NCI-H226 (cell line): ENCODE measurements around the gene RMDN3.

Source experiments
- DNase-seq: peaks from one replicate; pipeline ENCODE4 v3.0.0-alpha.2; 2015

RMDN3 gene

DNA sequence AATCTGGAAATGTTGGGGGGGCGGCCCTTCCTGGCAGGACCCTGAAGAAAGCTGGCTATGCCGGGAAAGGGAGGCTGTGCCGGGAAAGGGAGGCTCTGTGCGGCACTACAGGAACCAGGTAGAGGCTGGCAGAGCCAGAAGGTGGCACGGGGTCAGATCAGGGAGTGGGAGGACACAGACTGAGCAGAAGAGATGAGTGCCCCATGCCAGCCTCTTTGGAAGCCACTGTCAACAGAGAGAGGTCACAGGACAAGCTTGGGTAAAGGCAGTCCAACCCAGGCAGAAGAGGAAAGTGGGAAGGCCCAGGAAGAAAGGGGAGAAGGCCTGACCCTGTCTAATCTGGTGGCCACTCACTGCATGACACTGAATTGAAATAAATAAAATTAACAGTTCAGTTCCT lies 16.2 kb upstream of the RMDN3 start:
- DNase-seq: no peak

DNA sequence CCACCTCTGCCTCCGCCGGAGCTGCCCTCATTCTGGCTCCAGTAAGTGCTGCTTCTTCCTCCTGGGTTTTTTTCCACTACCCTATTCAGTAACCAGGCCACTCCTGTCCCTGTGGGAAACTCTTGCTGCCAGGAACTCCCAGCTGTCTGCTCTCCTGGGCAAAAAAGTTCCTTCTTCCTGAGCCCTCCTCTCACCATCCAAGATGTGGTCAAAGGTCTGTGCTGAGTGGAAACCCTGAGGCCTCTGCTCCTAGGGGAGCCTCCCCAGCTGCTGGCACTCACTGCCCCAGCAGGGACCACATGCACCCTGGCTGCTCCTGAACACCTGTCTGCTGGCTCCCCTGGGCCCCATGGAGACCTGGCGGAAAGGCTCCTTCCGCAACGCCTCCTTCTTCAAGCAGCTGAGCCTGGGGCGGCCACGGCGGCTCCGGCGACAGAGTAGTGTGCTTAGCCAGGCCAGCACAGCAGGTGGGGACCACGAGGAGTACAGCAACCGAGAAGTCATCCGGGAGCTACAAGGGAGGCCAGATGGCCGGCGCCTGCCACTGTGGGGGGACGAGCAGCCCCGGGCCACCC lies 15.2 kb upstream of the RMDN3 start:
- no peak for DNase-seq

DNA sequence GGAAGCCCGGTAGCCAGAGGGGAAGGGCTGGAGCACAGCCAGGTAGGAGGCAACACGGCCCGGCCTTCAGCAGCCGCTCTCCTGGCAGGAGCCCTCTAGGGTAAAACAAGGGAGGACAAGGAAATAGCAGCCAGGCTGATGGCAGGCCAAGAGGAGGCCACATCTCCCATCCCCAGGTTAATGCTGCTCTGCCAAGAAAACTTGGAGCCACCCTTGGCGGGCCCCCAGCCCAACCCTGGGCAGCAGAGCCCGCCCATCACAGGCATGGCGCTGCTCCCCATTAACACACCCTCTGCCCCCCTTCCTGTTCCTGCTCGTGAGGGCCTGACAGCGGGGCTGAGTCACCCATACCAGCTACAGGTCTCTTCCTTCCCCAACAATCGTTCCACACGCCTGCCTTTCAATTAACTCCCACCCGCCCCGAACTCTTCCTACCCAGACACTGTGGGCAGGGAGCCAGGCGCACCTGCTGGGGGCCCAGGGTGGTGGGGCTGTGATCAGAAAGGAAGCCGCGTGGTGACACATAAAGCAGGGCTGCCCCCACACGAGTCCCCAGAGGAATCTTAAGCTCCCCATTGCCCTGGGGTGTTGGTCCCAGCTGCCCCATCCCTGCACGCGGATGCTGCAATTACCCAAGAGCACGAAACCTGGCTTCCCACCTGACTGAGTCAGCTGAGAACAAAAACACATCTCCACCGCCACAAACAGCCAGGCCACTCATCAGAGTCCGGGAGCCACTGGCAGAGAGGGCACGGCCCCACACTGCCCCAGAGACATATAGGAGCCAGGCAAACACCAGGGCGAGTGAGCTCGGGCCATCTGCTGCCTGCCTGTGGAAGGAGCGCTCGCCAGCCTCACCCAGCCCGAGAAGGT lies 14.5 kb upstream of the RMDN3 start, which contains the start of gene C15orf62:
C15orf62 (plus strand) TSS at position 707 of the 873 bp plus-strand sequence. CDS start 516 bp downstream, outside the sequence.
- DNase-seq: peak; percentile 76

DNA sequence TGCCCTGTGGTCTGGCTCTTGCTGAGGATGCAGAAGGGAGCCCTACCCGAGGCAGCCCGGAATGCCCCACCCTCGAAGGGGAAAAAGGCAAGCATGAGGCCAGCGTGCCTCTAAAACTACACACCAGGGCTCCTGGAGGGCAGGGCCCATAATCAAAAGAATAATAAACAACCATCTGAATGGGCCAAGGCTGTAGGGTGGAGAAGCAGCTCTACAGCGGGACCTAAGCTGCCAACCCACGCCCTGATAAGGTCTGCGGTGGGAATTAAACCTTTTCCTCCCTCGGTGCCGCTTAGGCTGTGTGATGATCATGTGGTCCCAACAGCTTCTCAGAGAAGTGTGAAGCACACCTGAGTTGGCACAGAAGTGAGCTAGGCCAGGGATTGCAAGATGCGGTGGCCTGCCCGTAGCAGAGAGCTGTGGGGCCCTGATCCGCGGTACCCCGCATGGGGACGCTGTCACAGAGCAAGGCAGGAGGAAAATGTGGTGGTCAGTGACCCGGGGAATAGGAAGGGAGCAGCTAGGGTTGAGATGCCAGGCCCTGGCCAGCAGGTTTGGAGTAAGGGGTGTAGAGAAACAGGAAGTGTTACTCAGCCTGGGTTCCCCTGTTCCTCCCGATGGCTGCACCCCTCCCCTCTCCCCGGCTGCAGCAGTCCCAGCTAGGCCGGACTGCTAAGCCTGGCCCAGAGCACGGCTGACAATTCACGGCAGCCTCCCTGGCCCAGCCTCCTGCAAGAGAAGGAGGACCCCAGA lies 13.6 kb upstream of the RMDN3 start:
- peak; percentile 69 for DNase-seq

DNA sequence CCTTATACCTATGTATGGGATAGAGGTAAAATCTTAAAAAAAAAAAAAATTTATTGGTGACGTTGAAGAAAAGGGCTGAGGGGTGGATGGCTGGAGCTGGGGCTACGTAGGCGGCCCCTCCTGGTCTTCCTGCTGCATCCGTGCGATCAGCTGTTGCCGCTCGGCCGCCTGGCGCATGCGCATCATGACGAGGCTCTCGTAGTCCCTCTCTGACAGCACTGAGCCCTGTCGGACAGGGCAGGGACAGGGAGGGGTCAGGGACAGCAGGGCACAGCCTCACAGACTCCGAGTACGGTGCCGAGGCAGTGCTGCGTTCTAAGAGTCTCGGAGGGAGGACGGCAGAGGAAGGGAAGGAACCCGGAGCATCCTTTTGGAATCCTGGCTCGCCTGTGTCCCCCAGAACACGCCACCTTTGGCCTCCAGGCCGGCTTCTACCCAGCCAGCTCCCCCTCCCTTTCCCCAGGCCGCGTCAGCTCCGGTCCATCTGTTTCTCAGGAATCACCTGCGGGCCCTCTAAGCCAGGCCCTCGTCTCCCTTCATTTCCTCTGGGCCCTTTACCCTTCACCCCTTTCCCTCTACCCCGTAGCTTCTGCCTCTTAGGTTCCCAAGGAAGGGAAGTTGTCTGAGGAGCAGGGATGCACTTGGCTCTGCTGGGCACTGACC lies 12.9 kb upstream of the RMDN3 start:
- no peak for DNase-seq

DNA sequence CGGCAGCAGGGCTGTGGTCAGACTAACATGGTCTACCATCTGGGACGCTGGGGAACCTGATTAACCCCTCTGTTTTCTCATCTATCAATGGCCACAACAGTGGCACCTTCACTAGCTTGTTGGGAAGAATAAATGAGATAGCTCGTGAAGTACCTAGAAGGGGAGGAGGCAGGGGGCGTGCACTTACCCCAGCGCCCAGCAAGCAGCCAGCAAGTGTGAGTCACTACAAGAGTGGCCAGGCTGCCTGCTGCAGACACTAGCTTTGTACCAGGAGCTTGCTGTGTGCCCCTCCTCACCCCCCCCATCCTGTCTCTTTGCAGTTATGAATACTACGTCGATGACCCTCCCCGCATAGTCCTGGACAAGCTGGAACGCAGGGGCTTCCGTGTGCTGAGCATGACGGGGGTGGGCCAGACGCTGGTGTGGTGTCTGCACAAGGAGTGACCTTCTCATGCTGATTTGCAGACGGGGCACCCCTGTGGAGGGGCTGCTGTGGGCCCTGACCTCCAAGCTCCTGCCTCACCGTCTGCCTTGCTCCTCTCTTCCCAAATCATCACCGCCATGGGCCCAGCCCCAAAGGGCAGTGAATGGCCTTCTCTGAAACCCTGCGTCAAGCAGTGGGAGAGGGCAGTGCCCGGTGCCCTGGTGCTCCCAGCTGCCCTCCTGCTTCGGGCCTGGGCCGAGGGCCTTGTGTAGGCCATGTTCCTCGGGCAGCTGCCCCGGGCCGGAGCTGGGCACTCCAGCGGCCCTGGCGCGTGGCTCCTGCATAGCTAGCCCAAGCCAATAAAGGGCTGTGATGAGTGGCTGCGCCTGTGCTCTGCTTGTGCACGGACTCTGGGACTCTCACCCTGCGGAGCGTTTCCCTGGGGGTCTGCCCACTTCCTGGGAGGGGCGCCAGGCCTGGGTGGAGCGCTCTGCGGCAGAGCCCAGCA lies 12.1 kb upstream of the RMDN3 start:
- peak; percentile 42 for DNase-seq

DNA sequence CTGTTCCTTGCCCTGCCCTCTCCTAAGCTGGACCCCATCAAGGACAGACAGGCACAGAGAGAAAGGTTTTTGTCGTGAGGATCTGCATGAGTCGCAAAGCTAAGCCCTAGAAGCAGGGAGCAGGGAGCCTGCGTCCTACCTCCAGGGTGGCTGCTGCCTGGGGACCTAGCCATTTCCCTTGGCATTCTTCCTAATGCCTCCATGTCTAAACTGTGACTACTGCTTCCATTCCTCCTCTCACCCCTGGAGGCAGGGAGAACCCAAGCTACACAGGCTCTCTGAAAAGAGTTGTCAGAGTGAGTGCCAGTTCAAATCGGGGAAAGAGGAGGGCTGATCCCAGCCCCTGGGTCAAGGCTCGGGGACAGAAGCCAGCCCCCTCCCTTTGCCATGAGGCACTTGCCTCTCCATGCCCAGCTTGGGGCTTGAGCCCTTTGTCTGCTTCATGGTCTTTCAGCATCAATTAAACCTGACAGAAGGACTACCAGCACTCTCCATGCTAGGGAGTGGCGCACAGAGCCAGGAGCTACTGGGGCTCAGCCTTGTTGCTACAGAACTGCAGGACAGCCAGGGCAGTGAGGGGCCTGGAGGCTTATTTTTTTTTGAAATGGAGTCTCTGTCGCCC lies 11.3 kb upstream of the RMDN3 start:
- DNase-seq: no peak

DNA sequence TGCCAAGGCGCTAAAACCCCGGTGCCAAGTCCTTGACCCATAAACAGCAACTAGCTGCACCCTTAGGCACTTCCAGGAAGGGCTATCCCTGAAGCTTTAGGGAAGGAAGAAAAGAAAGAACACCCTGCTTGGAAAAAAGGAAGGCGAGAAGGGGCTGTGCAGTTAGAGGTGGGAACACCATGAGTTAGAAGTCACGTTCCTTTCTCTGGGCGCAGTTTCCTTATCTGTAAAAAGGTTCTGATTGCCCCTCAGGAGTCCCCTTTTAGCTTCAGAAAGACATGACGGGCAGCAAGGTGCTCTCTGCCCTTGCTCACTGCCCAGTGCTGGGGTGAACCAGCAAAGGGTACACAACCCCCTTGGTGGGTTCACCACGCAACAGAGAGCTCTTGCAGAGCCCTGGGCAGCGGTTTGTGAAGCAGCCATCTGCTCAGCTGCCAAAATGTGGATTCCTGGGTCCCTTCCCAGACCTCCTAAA lies 9.6 kb upstream of the RMDN3 start:
- DNase-seq: no peak

DNA sequence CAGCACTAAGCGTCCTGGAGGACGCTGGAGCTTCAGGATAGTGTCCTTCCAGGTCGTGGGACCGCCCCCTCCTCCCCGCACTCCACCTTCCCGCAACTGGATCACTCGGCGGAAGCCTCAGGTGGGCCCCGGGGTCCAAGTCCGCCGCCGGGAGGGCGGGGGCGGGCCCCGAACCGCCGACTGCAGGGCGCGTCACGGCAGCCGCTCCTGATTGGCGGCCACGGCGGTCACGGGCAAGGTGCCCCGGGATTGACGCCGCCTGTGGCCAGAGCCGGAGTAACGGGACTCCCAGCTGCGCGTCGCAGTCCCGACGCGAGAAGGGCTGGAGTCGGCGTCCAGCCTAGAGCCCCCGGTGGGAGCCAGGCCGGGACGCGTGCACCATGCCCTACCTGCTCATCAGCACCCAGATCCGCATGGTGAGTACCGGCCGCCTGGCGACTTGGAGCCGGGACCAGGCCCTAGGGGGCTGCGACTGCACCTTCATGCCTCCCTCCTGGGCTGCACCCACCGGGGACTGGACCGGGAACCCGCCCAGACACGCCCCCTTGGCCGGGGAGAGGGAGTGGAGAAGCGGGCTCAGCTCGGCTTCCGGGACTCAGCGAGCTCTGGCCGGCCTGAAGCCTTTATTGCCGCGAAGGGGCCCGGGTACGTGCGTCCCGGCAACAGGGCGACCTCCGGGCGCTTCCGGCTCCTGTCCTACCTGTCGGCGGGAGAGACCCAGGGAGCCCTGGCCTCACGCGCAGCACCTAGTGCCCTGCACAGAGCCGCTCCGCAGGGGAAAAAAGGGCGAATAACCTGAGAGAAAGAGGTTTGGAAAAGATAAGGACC lies 9.0 kb upstream of the RMDN3 start, which contains the start of gene GCHFR:
GCHFR (plus strand) TSS at position 268 of the 828 bp plus-strand sequence; CDS start at position 381, 113 bp downstream.
- DNase-seq: no peak

DNA sequence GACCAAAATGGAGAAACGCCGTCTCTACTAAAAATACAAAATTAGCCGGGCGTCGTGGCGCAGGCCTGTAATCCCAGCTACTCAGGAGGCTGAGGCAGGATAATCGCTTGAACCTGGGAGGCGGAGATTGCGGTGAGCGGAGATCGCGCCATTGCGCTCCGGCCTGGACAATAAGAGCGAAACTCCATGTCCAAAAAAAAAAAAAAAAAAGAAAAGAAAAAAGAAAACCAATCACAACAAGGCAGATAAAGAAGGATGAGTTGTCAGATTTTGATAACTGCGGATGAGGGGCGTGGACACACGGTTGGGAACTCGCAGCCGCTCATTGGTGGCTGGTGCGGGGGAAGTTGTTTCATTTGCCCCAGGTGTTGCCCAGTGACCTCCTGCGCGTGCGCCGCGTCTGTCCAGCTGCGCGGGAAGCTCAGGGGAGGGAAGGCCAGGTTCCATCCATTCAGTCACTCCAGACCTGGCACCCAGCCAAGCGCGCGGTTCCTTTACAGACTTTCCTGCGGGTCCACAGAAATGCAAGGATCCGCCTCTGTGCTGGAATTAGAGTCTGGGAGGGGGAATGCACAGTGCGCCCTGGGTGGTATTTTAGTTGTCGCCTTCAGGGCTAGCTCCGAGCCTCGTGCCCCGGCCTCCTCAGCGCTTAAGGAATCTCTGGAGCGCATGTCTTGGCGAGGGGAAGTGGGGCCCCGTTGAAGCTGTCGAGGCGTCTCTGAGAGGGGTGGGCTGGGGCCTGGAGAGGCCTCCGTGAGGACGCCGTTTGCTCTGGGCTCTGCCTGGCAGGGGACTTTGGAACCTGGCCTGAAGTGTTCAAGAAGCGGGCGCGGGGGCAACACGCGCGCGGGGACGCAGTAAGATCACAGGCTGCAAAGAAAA lies 8.1 kb upstream of the RMDN3 start:
- DNase-seq: peak; percentile 20

DNA sequence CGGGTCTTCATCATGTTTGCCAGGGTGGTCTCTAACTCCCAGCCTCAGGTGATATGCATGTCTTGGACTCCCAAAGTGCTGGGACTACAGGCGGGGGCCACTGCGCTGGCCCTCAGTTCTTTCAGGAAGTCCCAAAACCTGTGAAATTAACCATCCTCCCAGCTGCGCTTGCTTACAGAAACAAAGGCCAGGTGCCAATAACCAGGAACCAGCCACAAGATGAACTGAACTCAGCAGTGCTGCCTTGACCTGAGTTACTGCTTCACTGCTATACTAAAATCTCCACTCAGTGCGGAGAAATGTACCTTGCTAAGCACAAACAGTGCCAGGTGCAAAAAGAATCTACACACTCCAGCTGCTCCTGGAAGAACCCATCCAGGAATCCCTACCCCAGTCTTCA lies 4.9 kb upstream of the RMDN3 start:
- DNase-seq: no peak

DNA sequence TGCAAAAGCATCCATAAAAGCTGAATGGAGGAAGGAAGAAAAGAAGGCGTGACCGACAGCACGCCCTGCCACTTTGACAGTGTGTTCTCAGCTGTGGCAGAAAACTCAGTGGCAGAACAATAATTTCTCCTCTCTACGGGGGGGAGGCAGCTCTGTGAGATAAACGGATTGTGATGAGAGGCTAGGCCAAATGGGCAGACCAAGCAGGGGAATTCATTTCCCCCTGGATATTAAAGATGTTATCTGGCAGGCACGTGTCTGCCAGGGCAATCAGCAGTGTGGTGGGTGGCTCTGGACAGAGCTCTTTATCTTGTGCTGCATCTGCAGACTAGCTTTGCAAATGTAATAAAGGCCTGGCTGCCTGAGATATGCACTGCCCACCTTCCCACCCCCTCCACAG lies 1.9 kb upstream of the RMDN3 start:
- no peak for DNase-seq

DNA sequence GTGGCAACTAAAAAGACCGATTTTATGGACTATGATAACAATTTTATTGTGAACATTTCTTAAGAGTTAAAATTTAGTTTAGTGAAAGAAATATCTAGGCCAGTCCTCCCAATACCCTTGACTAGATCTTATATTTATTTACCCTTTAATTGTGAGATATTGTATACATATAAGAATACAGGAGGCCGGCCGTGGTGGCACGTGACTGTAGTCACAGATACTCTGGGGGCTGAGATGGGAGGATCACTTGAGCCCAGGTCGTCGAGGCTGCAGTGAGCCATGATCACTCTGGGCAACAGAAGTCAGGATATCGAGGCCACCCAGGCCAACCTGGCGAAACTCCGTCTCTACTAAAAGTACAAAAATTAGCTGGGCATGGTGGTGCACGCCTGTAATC lies 756 bp upstream of the RMDN3 start:
- DNase-seq: no peak

DNA sequence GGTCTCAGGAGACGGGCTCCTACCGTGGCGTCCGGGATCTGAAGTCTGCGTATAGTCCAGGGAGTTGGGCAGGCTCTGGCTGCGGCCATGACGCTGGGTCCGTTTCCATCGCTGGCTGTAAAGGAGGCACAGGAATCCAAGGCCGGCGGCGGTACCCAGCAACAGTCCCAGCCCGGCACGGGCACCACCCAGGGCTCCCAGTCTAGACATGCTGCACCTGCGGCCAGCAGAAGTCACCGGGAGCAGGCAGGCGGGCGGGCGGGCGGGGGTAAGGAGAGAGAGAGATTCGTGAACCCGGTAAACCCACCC lies 526 bp downstream of the RMDN3 start:
- no peak for DNase-seq

DNA sequence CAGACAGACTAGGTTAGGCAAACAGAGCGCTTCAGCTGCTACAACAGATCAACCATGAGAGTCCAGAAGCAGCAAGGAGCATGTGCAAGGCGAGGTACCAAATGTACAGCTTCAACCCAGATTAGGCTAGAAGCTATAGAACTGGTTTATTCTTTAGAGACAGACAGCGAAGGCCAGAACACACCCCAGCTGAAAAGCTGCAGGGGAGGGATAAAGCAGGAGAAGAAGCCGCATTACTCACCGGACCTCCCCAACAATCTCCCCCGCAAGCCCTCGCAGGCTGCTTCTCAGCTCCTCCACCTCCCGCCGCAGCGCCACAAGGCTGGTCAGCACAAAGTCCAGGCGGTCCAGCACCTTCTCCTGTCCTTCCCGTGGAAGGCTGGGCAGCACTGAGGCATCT lies 3.3 kb downstream of the RMDN3 start:
- DNase-seq: no peak

DNA sequence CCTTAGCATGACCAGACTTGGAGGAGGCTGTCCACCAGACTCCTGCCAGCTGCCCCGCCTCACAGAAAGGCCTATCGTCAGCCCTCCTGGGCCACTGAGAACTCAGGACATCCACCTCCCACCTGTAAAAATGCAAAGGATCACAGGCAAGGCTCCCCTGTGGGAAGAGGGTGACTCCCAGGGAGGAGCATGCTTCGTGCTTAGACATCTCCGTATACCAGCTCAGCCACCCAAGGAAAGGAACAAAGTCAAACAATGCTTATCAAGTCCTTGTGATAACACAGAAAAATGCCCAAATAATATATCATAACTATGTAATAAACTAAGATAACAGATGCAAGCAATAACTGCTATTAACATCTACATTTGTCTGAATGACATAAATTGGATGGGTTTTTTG lies 4.2 kb downstream of the RMDN3 start:
- DNase-seq: no peak

DNA sequence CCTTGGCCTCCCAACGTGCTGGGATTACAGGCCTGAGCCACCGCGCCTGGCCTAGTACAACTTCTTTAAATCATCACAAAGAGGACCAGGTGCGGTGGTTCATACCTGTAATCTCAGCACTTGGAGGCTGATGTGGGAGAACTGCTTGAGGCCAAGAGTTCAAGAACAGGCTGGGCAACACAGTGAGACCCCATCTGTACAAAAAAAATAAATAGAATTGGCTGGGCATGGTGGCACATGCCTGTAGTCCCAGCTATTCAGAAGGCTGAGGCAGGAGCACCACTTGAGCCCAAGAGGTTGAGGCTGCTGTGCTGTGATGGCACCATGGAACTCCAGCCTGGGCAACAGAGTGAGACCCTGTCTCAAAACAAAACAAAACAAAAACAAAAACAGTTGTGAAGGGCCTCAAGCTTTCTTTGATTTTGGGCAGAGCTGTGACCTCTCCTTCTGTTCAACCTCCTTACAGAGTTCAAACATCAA lies 5.9 kb downstream of the RMDN3 start:
- no peak for DNase-seq

DNA sequence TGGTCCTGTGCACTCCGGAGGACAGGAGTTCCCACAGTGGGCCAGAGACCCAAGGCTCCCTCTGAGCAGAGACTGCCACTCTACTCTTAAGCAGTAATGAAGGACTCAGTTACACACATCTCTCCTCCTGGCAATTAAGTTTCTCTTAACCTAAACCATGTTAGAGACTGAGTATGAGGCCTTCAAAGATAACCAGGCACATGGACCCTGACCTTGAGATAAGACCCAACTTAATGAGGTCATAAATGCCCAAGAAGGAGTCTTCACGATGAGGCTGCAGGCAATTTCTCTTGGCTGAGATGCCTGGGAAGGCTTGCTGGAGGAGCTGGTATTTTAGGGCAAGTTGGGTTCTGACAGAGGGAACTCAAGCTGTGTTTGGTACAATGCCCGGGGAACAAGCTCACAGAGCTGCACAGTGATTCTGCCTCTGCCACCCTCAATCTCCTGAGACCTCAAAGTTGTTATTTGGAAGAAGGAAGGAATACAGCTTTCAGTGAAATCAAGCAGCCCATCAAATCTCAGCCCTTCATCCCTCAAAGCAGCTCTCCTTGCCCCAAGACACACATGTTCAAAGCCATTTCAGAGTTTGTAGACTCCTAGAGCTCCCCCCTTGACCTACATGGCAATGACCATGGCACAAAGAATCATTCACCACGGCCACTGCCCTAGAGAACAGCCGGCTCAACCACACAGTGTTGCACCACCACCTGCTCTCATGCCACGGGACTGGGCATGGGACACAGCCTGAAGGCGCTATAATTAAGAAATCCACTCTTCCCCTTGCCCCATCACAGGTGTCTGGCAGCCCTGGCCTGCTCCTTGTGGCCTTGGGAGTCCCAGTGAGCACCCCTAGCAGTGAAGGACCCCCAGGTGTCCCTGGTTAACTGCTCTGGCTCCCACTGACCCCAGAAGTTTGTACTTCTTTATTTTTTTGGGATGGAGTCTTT lies 7.1 kb downstream of the RMDN3 start:
- no peak for DNase-seq
